ENCODE data around the gene PPP2R3B.

Gene PPP2R3B

GRCh38 chrX:372856-373640 is 13.7 kb downstream of the PPP2R3B start:
- peak; percentile 46 for DNase-seq

- DNase-seq, result no peak
Measured at GRCh38 chrX:371907-372306, 14.8 kb downstream of the PPP2R3B start.

- DNase-seq, result no peak
Measured at GRCh38 chrX:370963-371745, 15.6 kb downstream of the PPP2R3B start.

GRCh38 chrX:370244-370962 is 16.3 kb downstream of the PPP2R3B start:
- DNase-seq, result no peak

GRCh38 chrX:369563-370101 is 17.1 kb downstream of the PPP2R3B start:
- DNase-seq, result no peak

- DNase-seq, result no peak
Measured at GRCh38 chrX:368811-369562, 17.7 kb downstream of the PPP2R3B start.

GRCh38 chrX:367866-368265 is 18.8 kb downstream of the PPP2R3B start:
- no peak for DNase-seq

GRCh38 chrX:367349-367748 is 19.4 kb downstream of the PPP2R3B start:
- DNase-seq, result no peak

- no peak for DNase-seq
Measured at GRCh38 chrX:363621-364375, 22.9 kb downstream of the PPP2R3B start.

GRCh38 chrX:362937-363620 is 23.6 kb downstream of the PPP2R3B start:
- DNase-seq, result no peak

GRCh38 chrX:362351-362750 is 24.4 kb downstream of the PPP2R3B start:
- no peak for DNase-seq

GRCh38 chrX:361231-362145 is 25.2 kb downstream of the PPP2R3B start:
- no peak for DNase-seq

GRCh38 chrX:360496-361150 is 26.1 kb downstream of the PPP2R3B start:
- DNase-seq, result no peak

GRCh38 chrX:358651-359143 is 28.0 kb downstream of the PPP2R3B start:
- DNase-seq, result no peak

GRCh38 chrX:357693-358471 is 28.8 kb downstream of the PPP2R3B start:
- no peak for DNase-seq

GRCh38 chrX:357035-357692 is 29.5 kb downstream of the PPP2R3B start:
- DNase-seq, result no peak

GRCh38 chrX:356385-357034 is 30.2 kb downstream of the PPP2R3B start:
- no peak for DNase-seq
